ENCODE data around the gene WDR75.
"Not testable (repeated sequence)": the region's sequence is repeated elsewhere in the genome, so short reads cannot be mapped to it uniquely, and the experiment has no call there.

DNA sequence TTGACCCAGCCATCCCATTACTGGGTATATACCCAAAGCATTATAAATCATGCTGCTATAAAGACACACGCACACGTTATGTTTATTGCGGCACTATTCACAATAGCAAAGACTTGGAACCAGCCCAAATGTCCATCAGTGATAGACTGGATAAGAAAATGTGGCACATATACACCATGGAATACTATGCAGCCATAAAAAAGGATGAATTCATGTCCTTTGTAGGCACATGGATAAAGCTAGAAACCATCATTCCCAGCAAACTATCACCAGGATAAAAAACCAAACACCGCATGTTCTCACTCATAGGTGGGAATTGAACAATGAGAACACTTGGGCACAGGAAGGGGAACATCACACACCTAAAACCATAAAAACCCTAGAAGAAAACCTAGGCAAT, 5.5 kb upstream of the WDR75 start:
- not testable (repeated sequence) for TF ChIP-seq CTCF (conservative IDR thresholded peaks at IDR 0.05; ENCODE audit: low read length); EZH2phosphoT487 (IDR thresholded peaks at IDR 0.05; ENCODE audit: borderline replicate concordance, low read depth, low read length)

All from OCI-LY7 (cell line).